ENCODE results near the gene HIRA.

HIRA gene, protein sequence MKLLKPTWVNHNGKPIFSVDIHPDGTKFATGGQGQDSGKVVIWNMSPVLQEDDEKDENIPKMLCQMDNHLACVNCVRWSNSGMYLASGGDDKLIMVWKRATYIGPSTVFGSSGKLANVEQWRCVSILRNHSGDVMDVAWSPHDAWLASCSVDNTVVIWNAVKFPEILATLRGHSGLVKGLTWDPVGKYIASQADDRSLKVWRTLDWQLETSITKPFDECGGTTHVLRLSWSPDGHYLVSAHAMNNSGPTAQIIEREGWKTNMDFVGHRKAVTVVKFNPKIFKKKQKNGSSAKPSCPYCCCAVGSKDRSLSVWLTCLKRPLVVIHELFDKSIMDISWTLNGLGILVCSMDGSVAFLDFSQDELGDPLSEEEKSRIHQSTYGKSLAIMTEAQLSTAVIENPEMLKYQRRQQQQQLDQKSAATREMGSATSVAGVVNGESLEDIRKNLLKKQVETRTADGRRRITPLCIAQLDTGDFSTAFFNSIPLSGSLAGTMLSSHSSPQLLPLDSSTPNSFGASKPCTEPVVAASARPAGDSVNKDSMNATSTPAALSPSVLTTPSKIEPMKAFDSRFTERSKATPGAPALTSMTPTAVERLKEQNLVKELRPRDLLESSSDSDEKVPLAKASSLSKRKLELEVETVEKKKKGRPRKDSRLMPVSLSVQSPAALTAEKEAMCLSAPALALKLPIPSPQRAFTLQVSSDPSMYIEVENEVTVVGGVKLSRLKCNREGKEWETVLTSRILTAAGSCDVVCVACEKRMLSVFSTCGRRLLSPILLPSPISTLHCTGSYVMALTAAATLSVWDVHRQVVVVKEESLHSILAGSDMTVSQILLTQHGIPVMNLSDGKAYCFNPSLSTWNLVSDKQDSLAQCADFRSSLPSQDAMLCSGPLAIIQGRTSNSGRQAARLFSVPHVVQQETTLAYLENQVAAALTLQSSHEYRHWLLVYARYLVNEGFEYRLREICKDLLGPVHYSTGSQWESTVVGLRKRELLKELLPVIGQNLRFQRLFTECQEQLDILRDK

DNA sequence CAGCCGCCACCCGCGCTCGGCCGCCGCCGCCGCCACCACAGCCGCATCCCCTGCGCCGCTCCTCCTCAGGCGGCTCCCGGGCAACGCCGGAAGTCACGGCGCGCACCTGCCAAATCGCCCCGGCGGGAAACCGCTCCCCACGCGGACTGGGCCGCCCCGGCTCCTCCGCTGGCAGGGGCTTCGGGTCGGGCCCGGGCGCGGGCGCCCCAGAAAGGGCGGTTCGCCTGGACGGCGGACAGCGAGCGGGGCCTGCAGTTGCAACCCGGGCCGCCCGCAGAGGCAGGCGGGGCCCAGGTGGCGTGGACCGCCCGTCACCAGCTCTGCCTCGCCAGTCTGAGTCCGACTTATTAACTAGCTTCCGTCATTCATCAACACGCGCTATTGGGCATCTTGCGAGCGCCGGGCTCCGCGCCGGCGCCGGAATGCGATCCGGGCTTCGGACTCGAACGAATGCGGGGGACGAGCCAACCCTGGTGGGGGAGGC lies at the start of gene HIRA:
Gene HIRA (minus strand): TSS at position 85 of the 484 bp plus-strand sequence. CDS start 257 bp downstream, outside the sequence.
- DNase-seq = peak; percentile 83

GRCh38 chr22:19480789-19481188 lies 49.3 kb upstream of the HIRA start:
- no peak for DNase-seq

DNA sequence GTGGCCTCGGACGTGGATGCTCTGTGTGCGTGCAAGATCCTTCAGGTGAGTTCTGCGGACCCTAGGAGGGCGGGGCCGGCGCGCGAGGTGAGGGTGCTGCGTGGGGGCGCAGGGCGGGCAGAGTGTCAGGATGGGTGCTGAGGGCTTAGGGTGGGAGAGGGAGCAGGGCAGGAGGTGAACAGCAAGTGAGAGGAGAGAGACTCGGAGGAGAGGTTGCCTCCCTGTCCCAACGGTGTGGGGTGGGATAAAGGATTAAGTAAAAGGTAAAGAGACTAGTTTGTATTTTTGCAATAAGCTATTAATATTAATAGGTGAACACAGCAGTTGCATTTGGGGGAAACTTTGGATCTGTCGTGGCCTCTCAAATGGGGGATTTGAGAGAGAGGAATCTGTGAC lies 48.6 kb upstream of the HIRA start:
- no peak for DNase-seq

- peak; percentile 93 for DNase-seq
These were observed 48.0 kb upstream of the HIRA start, which contains the start of gene CDC45 for GRCh38 chr22:19479355-19480172. CDC45 (plus strand) TSS chr22:19479920; CDS start chr22:19479969, 49 bp downstream.

- peak; percentile 75 for DNase-seq
These were observed 47.4 kb upstream of the HIRA start, which contains the start of gene UFD1 for GRCh38 chr22:19478901-19479354. UFD1 (minus strand) TSS chr22:19479193; CDS start chr22:19479085, 108 bp downstream.

DNA sequence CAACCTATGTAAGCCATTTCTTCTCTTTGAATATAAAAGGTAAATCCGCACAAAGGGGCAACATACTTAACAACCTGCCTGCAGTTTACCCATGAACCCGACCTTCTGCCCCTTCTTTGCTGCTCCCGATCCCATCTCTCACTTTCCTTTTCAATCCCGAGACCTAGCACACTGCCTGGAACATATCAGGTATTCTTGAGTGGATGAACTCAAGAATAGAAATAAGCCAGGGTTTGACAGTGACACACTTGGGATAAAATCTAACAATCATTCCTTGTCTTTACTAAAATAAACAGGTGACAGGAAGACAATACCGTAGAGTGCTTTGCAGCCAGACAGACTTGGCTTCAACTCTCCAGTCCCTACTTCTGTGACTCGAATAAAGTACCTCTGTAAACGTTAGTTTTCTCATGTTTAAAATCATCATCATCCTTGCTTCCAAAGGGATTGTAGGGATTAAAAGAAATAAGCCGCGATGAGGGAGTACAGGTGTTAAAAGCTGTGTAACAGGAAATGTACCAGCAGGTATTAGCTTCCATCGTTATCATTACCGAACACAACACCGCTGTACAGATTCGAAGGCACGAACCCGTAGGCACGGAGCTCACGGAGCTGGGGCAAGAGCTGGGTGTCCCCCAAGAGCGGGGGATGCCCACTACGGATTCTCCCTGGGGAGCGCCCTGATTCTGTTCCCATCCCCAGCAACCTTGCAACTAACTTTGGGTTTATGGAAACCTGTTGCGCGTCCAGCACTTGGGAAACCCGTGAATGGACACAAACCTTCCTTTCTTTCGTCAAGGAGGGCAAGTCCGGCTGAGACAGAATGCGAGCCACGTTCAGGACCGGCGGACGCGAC lies 46.7 kb upstream of the HIRA start:
- DNase-seq = peak; percentile 12

DNA sequence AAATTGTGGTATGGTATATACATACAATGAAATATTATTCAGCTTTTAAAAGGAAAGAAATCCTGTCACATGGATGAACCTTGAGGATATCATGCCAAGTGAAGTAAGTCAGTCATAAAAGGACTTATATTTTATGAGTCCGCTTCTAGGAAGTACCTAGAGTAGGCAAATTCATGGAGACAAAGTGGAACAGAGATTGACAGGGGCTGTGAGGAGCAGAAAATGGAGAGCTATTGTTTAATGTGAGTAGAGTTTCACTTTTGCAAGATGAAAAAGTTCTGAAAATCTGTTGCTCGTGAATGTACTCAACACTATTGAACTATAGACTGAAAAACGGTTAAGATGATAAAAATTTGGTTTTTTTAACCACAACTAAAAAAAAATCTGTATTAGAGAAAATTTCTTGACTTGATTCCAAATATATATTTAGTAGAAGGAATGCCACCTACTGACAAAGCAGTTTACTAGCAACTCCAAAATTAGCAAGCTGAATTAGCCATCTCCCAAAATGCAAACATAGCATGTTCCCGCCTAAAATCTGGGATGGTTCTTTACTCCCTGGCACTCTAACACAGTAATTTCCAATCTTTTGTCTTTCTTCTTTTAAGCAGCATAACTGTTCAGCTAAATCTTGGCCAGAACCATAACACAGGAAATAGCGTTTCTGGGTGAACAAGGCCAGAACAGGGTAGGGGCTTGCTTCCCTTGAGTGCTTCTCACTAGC lies 46.0 kb upstream of the HIRA start:
- no peak for DNase-seq

DNA sequence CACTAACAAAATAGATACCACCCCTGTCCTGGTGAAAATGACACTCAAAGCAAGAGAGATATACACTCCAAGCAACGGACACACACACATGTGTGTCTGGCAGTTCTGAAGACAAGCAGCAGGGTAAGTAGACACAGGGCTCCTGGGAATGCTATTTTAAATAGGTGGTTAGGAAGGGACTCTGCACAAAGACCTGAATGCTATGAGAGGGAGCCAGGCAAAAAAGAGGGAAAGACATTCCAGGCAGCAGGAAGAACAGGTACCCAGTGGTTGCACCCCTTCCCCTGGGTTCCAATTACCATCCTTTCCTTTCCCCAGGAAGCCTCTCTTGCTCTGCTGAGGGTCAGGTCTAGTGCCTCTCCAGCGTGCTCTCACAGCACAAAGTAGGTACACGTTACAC lies 44.5 kb upstream of the HIRA start:
- DNase-seq = no peak

GRCh38 chr22:19473578-19473977 lies 42.0 kb upstream of the HIRA start:
- no peak for DNase-seq

- no peak for DNase-seq
These were observed 40.7 kb upstream of the HIRA start for GRCh38 chr22:19472233-19472632.

- DNase-seq = no peak
These were observed 40.0 kb upstream of the HIRA start for GRCh38 chr22:19471572-19471971.

DNA sequence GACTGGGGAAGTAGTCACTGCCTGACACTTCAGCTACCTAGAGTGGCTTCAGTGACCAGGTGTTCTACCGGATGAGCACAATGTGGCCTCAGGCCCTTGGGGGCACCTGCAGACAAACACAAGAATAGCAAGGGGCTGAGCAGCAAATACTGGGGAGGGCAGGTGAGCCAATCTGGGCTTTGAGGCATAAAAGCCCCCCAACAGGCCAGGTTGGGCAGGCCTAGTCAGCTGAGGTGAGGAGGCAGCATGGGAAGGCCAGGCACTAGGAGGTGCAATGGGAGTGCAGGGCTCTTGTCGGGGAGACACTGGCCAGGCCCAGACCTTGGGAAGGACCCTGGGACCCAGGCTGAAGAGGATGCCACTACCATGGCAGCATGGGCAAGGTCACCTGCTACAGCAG lies 38.5 kb upstream of the HIRA start:
- DNase-seq = no peak

DNA sequence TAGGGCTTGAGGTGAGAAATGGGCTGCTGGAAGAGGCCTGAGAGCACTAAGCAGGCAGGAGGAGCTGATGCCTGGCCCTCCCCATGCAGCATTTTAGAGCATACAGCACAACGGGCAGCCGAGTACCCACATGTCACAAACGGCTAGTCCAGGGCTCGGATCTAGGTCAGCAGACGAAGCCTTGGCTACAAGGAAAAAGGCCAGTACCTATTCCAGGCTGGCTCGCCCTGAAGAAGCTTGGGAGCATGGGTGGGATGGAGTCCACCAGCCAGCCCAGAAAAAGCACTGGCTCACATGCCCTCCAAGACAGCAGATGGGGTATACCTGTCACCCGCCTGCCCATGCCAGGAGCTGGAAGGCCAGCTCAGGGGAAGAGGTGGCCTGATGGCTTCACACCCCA lies 37.9 kb upstream of the HIRA start:
- DNase-seq = no peak

- DNase-seq = no peak
These were observed 36.4 kb upstream of the HIRA start for GRCh38 chr22:19467912-19468311.

- no peak for DNase-seq
These were observed 35.6 kb upstream of the HIRA start for GRCh38 chr22:19466848-19467752.

DNA sequence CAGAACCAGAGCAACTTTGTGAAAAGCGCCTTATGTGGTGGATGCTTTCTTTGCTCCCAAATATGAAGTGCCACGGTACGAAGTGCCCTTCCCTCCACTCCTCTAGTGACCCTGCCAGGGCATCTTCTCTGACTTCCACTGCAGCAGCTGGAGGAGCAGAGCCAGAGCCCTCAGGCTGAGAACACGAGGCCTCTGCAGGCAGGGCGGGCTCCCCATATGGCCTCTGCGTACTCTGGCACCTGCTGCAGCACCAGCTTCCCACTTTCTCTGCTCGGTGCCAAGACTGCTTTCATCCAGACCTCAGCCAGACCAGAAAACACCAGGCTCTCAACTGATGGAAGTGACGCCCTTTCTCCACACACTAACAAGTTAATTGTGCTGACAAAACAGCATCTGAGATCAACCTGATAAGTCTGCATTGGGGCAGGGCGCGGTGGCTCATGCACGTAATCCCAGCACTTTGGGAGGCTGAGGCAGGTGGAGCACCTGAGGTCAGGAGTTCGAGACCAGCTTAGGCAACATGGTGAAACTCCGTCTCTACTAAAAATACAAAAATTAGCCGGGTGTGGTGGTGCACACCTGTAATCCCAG lies 34.7 kb upstream of the HIRA start:
- DNase-seq = no peak

DNA sequence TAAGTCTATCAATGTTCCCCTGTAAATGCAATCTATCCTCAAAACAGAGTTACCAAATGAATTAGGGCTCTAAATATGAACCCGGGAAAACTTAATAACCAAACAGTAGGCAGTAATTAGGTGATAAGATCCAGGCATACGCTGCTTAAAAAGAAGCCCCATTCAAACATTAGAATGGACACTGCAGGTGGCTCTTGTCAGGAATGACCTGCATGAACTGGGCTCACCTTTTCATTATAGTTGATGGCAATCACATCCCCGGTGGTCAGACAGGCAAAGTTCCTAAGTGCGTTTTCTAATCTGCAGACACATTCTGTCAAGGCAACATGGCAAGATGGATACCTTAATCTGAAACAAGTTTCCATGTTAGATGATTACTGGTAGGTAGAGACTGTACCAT lies 33.4 kb upstream of the HIRA start:
- no peak for DNase-seq

- no peak for DNase-seq
These were observed 33.0 kb upstream of the HIRA start for GRCh38 chr22:19464546-19464945.
